ENCODE measurements around the gene FARP2.
"Not testable (repeated sequence)": the region's sequence is repeated elsewhere in the genome, so short reads cannot be mapped to it uniquely, and the experiment has no call there.

FARP2 gene

DNA sequence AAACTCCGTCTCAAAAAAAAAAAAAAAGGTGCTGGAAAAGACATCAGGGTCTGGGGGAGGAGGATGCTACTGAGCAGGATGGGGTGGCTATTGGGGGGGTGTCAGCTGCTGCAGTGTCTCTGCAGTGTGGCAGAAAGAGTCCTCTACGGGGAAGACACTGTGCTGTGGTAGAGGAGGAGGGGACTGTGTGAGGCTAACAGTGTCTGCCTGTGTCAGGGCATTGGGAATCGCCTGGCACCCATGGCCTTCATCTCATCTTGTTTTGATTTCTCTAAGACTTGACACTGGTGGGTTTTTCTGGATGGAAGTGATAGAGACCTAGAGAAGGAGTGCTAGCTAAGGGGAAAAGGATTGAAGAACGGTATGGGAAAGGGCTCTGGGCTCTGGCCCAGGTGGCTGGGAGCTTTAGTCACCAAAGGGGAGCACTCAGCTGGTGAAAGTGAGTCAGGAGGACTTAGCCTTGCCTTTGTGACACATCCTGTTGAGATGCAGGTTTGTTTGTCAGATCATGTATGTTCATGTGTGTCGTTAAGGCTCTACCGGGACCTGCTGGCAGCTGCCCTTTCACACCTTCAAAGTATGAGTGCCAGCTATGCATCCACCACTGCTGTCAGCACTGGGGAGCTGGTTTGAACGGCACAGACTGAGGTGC lies 58.0 kb downstream of the FARP2 start:
- no peak for DNase-seq

DNA sequence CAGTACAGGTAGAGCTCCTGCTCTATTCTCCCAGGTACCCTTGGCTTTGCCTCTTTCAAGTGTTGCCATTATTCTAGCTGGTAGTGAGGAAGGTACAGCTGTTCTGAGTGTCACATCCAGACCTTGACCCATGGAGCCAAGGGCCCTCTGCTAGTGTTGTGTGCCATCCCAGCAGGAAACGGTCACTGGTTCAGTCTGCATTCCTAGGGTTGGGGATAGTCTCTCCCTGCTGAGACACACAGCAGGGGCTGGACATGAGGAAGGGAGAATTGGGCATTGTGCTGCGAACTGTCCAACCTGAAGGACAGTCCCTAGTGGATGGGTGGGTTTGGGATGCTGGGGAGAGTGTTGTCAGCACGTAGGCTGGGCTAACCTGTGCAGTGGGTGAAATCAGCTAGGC lies 59.1 kb downstream of the FARP2 start:
- DNase-seq = no peak

DNA sequence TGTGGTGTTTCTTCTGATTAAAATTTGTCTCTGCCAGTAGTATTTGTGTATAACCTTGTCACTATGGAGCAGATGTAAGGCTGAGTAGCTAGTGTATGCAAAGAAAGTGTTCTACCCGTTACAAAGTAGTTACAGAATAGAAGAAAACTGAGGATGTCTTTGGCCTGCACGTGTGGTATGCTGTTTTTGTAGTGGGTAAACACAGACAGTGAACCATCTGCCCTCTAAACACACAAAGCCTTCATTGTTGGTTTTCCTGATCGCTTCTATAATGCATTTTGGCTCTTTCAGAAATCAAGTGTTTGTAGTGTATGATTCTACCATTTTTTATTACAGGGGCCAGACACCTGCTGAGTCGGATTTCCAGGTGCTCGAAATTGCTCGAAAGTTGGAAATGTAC lies 61.5 kb downstream of the FARP2 start:
- peak; percentile 81 to 82 for DNase-seq

DNA sequence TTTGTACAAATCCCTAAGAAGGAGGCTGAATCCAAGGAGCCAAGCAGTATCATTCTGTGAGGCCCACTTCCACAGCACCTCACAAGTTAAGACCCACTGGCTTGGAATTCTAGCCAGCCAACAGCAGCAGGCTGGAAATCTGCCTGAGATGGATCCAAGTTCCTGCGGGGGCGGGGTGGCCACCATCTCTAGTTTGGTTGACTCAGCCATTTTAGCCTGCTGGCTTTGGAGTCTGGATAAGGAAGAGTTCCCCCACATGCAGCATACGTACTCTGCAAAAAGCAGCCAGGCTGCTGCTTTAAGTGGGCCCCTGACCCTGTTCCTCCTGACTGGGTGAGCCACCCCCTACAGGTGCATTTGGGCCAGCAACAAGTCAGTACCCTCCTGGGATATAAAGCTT lies 65.2 kb downstream of the FARP2 start:
- DNase-seq = no peak

DNA sequence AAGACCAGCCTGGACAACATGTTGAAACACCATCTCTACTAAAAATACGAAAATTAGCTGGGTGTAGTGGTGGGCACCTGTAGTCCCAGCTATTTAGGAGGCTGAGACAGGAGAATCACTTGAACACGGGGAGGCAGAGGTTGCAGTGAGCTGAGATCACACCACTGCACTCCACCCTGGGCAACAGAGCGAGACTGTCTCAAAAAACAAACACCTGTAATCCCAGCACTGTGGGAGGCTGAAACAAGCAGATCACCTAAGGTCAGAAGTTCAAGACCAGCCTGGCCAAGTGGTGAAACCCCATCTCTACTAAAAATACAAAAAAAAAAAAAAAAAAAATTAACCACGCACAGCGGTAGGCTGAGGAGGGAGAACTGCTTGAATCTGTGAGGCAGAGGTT lies 65.9 kb downstream of the FARP2 start:
- DNase-seq = not testable (repeated sequence)

DNA sequence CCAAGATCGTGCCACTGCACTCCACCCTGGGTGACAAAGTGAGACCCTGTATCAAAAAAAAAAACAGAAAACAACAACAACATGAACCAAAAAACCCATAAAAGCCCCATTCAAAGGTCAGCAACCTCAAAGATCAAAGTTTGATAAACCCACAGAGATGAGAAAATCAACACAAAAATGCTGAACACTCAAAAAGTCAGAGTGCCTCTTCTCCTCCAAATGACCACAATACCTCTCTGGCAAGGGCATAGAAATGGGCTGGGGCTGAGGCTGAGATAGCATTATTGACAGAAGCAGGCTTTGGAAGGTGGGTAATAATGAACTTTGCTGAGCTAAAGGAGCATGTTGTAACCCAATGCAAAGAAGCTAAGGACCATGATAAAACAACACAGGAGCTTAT lies 66.3 kb downstream of the FARP2 start:
- DNase-seq = no peak

DNA sequence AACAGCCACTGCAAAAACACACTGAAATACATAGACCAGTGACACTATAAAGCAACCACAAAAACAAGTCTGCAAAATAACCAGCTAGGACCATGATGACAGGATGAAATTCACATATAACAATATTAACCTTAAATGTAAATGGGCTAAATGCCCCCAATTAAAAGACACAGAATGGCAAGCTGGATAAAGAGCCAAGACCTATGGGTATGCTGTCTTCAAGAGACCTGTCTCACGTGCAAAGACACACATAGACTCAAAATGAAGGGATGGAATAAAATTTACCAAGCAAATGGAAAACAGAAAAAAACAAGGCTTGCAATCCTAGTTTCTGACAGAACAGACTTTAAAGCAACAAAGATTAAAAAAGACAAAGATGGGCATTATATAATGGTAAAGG lies 67.4 kb downstream of the FARP2 start:
- DNase-seq = not testable (repeated sequence)

DNA sequence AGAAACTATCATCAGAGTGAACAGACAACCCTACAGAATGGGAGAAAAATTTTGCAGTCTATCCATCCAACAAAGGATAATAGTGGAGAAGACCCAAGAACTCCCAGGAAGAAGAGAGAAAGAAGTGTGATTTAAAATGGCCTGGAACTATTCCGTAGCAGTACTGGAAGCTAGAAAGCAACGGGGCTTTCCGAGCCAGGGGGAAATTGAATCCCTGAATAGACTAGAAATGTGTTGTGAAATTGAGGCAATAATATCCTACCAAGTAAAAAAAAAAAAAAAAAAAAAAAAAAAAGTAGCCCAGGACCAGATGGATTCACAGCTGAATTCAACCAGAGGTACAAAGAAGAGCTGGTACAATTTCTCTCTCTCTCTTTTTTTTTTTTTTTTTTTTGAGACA lies 69.3 kb downstream of the FARP2 start:
- DNase-seq = no peak

DNA sequence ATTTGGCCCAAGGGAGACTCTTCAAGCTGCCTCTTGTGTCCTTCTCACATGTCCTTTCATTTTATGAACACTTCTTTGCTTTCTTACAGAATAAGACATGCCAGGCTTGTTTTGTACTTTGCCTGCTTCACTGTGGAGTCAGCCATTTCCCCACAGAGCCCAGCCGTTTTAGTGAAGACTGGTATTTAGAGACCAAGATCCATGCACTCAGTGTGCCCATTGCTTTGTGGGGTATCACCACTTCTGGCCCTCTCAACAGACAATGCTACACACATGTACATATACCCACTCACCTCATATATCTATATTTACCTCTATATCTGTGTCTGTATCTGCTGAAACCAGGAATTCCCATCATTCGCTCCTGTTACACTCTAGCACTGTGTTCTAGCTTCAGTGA lies 74.1 kb downstream of the FARP2 start:
- no peak for DNase-seq

DNA sequence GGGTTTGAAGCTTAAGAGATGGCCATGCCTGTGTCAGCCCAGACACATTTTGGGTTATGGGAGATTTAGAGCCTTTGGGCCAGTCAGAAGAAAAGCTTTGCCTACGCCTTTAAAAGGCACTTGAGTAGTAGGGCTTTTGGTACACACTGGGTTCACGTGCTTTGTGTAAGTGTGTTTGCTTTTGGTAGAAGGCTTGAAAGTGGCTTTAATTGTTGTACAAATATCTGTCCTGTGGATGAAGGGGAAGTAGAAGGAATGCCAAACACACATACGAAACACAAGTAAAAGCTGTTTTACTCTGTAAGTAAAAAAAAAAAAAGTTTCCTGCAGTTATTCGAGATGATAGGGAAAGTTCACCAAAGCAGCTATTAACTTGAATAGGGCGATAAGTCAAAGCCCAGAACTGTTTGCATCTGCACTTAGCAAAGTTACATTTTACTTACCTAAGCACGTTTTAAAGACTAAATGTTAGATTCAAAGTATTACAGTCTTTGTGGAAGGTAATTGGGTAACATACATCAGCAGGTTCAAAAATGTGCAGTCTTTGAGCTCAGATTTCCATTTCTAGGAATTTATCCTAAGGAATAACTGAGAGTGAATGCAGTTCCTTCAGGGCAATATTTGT lies 76.9 kb downstream of the FARP2 start:
- peak; percentile 17 for DNase-seq

DNA sequence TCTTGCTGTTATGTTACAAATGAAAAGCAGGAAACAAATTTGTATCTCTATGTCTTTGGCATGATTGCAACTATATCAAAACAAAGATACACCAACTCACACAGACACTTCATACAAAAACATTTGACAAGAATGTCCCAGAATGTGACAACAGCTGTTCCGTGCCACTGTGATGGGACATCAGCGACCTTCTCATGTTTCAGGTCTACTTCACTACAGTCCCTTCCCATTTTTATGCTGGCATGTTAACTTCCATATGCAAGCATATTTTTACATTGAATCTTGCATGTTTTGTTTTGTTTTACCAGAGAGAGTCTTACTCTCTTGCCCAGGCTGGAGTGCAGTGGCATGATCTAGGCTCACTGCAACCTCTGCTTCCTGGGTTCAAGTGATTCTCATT lies 81.1 kb downstream of the FARP2 start:
- no peak for DNase-seq

DNA sequence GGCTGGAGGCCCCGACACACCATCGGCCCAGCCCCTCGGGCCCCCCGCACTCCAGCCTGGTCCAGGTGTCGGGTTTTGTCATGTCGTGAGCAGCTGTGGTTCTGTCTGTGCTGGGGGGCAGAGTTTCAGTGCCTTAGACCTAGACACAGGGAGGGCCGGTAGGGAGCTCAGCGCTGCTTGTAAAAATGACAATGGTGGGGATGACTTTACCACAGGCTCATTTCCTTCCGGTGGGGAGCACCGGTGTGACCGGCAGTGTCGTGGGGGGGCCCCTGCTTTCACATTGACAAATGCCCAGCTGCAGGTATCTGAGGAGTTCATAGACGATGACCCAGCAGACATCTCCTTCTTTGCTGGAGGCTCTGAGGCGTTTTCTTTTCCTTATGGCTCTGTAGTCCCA lies 85.4 kb downstream of the FARP2 start:
- DNase-seq = no peak

DNA sequence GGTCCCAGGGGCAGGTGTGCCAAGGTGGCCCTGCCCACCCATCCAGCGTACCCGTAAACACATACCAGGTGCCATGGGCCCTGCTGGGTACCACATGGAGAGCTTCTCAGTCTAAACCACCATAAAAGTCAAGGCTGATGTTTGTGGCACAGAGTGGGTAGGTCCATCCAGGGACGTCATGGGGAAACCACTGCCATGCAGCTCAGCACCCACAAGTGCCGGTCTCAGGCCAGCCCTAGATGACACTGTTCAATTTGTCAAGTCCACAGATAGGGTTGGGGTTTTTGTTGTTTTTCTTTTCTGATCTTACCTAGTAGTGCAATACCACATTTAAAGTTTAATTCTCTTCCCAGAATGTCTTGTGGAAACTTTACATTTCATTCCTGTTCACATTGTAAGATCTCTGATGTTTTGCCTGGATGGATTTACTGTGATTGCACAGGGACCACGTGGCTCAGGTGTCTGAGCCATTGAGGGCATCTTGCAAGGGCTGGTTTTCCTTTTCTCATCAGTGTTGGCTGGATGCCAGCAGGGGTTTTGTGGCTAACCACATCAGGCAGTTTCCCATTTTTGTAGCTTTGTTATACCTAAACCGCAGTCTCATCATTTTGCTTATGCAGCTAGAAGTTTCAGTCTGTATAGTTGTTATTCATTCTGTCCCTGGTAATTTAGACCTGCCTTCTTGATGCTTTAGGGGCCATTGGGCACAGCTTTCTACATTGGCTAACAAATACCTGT lies 87.6 kb downstream of the FARP2 start:
- no peak for DNase-seq

DNA sequence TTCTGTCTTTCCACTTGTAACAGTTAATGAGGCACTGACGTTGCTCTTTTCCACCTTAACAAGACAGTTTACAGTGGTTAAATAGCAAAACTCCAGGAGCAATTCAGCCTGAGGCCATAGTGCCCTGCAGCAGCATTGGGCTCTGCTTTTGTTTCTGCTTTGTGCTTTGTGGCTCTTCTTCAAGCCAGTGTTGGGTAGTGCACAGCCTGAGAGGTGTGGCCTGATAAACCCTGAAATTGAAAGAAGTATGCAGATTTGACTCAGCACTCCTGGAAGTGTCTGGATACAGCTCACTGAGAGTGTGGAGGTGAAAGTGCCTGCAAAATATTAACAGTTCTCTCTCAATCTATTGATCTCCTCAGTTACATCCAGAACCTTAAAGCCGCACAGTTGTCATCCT lies 89.3 kb downstream of the FARP2 start:
- no peak for DNase-seq

DNA sequence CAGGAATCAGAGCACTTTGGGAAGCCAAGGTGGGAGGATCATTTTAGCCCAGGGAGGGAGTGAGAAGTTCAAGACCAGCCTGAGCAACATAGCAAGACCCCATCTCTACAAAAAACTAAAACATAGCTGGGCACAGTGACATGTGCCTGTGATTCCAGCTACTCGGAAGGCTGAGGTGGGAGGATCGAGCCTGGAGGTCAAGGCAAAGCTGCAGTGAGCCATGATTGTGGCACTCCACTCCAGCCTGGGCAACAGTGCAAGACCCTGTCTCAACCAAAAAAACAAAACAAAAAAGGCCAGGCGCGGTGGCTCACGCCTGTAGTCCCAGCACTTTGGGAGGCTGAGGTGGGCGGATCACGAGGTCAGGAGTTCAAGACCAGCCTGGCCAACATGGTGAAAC lies 94.0 kb downstream of the FARP2 start:
- not testable (repeated sequence) for DNase-seq

DNA sequence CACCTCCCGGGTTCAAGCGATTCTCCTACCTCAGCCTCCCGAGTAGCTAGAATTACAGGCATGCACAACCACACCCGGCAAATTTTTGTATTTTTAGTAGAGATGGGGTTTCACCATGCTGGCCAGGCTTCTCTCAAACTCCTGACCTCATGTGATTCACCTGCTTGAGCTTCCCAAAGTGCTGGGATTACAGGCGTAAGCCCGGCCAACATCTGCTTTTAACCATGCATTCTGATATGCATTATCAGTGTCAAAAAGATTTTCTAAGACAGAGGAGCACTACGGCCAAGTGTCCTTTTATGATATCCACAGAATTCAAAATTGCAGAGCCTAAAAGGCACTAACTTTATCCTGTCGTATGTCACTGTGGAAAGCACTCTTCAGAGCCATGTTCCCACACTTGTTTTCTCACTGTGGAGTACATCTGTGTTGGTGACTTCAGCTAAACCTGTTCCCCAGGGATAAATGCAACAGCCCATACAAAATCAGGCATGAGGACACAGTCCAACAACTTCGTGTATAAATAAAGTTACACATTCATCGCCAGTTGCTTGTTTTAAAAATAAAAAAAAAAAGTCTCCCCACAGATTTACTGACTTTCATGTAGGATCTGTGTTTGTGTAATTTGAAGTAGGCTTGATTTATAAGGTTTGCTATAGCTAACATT lies 95.9 kb downstream of the FARP2 start:
- no peak for DNase-seq

DNA sequence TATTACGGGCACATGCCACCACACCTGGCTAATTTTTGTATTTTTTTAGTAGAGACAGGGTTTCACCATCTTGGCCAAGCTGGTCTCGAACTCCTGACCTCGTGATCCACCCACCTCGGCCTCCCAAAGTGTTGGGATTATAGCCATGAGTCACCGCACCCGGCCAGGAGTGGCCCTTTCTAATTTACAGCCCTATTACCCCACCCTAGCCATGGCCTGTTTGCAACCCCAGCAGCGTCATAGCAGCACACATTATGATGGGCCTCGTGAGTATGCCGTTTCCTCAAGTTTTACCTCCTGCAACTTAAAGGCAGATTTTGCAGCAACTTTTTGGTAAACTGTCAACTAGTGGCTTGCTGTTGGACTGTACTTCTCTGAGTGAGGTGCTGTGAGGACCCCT lies 97.8 kb downstream of the FARP2 start:
- not testable (repeated sequence) for DNase-seq

DNA sequence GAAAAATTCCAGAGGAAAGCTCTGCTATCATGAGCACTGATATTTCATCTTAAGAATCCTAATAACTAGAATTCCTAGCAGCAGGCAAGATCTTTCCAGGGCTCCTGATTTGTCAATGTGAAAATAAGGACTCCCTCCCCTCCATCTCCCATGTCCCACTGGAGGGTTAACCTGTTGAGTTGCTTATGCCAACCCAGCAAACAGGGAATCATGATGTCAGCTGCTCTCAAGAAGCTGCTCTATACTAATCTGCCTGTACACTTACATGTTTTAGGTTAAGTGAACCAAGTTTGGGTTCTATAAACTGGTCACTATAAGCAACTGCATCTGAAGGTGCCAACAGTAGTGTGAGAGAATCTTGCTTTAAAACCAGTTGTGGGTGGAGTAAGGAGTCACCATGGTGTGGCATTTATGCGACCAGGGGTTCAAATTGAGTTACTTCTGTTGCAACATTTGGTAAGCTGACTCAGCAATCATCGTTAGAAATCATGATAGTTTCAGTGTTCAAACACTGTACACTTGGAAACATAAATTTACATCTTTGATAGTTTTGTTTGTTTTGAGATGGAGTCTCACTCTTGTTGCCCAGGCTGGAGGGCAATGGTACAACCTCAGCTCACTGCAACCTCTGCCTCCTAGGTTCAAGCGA lies 98.9 kb downstream of the FARP2 start:
- DNase-seq = no peak

DNA sequence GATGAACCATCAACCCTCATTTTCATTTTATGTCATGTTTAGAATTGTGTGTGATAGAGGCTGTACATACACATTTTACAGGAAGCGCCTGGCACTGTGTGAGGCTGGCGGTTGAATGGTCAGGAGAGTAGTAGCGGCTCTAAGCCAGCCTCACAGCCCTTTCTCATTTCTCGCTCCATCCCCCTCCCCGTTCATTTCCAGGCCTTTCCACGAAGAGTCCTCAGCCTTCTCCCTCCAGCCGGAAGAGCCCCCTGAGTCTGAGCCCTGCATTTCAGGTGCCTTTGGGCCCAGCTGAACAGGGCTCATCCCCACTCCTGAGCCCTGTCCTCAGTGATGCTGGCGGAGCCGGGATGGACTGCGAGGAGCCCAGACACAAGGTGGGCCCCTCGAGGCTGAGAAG lies 100.5 kb downstream of the FARP2 start:
- no peak for DNase-seq

DNA sequence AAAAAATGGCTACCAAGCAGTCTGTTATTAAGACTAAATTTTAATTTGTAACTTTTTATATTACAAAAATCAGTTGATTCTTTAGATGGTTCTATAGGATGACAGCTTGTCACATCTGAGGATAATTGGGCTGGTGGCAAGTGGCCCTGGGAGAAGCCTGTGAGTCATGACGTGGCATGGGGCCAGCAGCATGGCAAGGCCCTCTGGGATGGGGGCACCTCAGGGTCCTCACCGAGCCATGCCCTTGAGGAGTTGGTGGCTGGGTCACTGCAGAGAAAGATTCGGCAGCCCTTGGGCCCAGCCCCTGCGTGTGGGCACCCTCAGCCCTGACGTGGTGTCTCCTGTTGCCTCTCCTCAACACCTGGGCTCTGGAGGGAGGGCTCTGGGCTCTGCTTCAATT lies 102.6 kb downstream of the FARP2 start:
- peak in 1 of 2 experiments; percentile 12 for DNase-seq

DNA sequence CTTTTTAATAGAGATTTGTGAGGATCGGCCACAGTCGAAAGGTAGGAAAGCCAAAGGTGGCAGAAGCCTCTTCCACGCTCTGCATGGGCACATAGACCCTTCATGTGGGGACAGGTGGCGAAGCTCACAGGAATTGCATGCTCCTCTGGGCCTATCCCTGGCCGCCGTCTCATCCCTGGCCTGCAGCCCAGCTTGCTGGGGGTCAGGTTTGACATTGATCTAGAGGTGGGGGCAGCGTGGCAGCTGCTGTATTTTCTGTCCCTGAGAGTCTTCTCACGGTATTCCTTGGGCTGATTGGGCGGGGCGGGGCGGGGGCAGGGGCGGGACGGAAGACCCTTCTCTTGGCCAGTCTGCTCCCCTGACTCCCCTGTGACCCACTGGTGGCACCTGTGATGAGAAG lies 103.4 kb downstream of the FARP2 start:
- no peak for DNase-seq

DNA sequence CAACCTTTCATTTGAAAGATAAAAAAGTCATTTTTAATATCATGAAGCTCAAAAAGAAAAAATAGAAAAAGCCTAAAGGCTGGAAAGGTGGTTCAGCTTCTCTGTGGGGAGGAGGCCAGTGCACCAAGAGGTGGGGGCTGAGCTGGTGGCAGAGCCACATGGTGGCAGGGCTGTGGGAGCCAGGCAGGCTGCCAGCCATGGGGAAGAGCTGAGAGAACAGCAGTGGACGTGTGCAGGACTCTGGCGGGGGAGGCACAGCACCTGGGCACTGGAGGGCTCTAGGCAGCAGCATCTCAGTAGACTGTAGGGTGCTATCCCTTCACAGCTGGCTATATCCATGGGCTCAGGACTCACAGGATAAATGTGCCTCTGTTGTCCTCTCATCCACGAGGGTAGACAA lies 104.5 kb downstream of the FARP2 start:
- DNase-seq = no peak

All from SHP77 (cell line).